AG08396 (cell line): ENCODE data around the gene SP8.

Experiments used
- DNase-seq: peaks from one replicate; pipeline ENCODE4 v3.0.0; 2012; ENCODE audit warnings: low spot score, mixed read lengths

The SP8 gene

DNA sequence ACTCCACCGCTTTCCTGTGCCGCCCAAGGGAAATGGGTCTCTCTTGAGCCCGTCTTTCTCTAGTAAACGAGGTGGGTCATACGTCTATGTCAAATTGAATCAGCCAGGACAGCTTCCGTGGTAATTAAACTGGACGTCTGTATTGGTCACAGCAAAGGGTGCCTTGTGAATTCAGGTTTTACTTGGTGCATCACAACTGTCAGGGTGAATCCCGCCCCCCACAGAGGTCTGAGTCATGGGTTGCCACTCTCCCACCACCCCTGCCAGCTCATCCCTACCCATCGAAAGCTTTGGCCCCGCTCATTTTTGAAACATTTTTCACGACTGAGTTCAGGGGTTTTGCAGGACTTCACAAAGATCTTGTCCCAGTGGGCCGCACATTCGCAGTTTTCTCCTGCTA, 8.0 kb upstream of the SP8 start:
- DNase-seq: no peak

DNA sequence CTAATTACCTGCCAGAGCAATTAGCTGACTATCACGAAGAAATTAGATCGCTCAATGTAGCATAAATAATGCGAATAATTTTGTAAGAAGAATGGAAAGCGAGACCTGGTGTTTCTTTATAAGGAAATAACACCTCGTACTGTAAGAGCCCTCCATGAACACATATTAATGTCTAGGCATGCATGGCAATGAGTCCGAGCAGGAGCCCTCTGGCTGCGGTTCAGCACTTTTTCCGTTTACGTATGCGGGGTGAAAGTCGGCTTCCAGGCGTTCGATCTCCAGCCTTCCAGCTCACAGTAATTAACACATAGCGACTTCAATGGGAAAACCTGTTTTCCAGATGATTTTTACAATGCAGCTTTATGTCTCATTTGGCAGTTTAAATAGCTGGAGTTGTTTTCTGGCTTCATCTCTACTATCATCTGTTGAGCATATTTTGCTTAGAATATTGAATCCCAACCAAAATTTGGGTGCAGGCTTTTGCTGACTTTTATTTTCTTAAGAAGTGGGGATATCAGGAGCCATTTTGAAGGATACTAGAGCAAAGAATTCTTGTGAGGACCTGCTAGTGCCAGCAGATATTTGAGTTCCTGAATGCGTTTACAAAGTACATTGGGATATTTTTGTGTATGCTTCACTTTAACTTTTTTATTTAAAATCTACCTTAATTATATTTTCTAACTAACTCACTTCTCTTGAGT, 7.2 kb upstream of the SP8 start:
- DNase-seq: no peak

DNA sequence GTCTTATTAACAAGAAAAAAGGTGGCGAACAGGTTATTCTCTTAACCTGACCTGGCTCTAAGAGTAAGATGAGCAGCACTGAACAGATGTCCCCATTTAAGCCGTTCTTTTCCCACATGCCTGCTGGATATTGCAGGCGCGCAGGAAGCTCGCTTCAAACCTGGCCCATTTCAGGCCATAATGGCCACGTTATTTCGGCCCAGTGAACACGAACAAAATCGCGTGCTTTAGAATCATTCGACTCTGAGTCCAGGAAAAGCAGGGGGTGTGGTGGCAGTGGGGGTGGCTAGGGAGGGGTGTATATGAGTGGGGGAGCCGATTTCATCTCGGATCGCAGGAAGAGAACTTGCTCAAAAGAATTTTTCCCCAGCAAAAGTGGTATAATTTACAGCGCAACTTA, 6.6 kb upstream of the SP8 start:
- DNase-seq: no peak

DNA sequence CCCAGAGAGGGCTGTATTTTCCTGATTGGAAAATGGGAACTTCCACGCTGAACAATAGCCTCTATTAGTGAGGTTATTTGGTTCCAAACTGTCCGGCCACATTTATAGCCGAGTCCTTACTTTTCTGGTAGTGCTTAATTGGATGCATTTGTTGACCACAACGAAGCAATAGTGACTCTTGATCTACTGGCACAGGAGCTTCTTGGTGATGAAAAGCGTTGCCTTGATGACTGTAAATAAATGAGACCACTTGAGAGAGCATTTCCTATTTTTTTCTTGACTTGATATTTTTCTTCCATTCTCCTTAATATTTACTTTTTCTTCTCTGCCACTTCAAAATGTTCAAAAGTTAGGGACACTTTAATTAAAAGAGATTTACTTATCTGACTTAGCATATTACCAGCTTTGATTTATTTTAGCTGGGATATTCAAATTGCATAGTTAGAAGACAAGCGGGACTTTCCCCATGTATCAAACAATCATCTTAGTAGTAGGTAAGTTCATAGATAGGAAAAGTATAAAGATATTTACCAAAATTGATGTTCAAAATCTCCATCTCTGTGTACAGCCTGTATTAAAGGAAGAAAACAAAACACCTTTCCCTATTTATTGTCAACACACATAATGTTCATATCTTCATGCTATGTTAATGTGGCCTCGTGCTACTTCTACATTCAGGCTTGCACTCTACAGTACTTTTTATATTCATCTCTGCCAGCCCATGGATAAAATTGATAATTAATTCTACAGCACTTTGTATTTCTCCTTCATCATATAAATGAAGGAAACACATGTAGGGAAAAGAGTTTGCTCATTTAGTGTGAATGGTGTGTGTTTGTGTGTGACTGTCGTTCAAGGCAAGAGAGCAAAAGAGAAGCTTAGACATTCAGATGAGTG, 5.1 kb upstream of the SP8 start:
- no peak for DNase-seq

DNA sequence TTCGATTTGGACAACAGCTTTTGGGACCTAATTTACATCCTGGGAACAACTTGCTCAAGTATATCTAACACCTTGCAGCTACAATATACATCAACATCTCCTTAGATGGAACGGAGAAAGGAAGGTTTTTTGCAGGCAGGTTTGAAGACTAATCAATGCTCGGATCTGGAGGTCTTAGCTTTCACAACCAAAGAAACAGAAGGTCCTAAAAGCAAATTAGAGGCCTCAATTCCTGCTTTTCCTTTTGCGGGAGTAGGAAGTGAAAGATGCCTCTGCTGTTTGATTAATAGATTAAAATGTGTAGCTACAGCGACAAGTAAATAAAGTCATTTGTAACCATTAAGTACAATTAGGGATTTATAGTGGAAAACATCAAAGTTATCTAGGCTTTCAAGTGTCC, 3.7 kb upstream of the SP8 start:
- DNase-seq: no peak

DNA sequence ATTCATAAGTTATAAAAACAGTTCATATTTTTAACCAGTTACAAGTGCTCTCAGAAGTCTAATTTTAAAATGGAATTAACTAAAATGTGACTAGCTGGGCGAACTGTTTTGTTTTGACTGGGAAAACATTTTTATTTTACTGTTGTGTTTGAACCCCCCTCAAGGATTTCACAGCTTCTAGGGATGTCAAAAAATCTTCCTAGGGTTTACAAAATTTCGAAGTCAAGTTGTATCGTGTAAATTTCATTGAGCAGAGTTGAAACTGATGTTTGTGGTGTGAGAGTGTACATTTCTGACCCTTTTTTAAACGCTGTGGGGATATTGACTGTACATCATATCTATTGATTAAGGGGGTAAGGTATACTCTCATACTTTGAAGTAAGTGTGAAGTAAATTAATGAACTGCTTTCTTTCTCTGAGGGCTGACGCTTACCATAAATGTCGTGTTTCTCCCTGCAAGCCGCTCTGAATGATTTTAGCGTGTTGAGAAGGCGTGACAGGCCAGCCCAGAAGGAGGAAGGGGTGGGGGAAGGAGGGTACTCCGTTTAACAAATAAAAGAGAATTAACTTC, 1.8 kb upstream of the SP8 start:
- no peak for DNase-seq

DNA sequence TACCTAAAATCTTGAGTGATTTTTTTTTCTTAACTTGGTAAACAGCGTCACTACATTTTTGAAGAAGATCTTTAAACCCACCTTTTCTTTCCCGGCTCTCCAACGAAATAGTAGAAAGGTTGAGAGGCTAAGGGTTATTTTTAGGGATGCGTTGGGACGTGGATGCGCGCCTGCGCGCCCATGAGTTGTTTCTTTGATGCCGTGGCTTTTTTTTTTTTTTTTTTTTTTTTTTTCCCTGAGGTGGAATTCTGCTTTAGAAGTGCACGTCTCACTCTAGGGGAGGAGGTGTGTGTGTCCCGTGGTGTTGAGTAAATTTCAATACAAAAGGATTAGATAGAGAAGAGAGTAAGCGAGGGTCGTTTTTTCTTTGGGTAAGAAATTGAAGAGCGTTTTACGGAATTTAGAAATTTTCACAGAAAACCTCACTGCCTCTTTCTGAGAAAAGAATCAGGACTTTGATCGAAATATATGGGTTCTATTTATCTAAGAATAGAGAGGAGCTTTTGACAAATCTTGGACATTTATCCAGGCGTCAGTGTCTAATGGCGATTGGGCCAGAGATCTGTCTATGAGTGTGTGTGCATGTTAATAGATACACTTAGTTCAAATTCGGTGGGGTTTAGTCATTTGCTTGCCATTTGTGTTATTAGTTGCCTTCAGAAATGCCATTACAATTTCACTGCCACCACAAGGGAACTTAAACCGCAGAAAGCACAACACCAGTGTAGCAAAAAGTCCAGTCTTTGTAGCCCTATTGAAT, 1.2 kb upstream of the SP8 start:
- no peak for DNase-seq

DNA sequence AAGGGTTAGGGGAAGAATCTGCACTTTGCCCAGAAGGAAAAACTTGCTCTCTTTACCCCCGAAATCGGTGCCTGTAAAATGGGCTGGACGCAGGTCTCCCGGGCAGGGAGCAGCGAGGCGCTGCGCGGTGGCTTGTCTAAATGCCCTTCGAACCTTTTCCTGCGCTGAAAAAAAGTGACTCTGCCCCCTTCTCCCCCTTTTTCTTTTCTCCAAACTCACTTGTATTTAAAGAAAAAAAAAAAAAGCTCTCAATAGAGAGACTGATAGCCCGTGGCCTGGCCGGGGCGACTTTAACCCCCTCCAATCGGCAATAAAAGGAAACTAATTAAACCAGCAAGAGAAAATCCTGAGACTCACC, 286 bp downstream of the SP8 start:
- DNase-seq: no peak

DNA sequence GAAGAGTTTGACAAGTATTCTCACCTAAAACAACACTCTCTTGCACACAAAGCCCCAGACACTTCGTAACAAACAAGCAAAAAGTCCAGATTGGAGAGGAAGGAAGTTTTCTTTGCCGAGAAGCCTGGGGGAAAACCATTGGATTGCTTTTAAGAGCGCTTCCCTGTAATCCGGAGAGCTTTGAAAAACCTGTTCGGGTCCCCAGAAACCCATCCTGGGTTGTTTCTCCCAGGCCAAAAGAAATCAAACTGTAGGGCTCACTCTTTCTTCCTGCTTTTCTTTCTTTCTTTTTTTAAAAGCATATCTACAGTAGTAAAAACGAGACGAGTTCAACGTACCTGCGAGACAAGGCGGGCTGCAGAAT, 655 bp downstream of the SP8 start:
- no peak for DNase-seq

DNA sequence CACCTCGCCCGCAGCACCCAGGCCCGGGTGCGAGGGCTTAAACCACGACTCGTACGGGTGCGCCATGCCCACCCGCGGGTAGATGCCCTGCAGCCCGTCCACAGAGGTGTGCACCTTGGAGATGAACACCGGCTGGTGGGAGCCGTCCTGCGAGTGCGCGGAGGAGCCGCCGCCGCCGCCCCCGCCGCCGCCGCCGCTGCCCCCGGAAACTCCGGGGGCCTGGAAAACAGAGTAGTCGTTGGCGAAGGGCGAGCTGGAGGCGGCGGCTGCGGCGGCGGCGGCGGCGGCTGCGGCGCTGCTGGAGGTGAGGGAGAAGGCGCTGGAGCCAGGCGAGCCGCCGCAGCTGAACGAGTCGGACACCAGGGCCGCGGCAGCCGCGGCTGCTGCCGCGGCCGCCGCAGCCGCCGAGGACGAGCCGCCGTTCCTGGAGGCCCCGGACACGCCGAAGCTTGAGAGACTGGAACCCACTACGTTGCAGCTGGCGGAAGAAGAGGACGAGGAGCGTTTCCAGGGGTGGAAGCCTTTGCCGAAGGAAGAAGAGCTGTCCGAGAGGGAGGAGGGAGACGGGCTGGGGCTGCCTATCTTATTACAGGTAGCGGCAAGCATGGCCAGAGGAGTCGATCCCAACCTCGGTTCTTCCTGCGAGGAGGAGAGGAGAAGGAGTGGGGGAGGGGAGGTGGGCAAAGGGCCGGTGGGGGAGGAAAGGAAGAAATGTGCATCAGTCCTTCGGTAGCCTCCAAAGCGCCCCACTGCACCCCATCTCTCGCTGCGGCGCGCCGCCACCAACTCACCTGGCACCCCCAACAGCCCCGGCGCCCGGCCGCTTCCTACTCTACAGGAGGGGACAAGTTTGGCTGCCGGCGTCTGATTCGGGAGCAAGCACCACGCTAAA, 1.3 kb downstream of the SP8 start:
- no peak for DNase-seq

DNA sequence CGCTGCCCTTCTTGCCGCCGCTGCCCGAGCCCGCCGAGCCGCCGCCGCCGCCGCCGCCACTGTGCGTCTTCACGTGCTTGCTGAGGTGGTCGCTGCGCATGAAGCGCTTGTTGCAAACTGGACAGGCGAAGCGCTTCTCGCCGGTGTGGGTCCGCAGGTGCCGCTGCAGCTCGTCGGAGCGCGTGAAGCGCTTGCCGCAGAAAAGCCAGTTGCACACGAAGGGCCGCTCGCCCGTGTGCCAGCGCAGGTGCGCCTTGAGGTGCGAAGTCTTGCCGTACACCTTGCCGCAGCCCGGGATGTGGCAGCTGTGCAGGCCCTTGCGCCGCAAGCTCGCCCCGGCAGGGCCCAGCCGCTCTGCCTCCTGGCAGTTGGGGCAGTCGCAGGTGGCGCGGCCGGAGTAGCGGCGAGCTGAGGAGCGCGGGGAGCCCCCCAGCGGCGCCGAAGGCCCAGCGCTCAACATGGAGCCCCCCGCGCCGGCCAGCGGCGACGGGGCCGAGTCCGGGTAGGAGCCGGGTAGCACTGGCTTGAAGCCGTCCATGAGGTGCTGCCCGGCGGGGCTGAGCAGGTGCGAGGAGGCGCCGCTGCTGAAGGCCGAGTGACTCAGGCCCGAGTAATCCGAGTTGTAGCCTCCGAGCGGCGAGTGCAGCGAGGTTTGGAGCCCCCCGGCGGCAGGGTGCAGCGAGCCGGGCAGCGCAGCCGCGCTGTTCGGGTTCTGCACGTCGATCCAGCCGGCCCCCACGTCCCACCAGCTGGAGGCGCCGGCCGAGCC, 2.1 kb downstream of the SP8 start:
- peak; percentile 22 for DNase-seq

DNA sequence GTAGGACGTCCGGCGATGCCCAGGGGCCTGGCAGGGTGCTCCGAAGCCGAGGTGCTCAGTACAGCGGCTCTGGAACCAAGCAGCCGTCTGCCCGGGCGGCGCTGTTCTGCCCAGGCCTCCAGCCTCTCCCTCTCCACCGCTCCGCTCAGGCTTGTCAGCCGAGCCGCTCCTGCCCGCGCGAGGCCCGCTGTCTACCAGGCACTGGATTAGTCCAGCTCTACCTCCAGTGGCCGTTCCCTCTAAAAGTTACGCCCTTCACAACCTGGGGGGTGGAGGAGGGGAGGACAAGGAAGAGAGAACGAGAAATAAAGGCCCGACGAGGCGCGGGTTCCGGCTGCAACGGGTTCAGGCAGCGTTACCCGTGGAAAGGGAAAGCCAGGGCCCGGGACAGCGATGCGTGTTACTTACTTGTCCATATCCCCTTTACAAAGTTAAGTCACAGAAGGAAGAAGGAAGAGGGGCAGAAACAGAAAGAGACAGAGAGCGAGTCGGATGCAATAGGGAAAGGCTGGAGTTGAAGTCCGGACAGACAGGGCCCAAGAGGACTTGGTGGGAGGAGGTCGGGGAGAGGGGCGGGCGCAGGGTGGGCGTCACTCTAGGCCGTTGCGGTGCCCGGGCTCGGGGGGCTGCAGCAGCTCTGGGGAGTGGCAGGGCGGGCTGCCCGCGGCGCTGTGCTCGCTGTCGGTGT, 2.8 kb downstream of the SP8 start:
- DNase-seq: no peak

DNA sequence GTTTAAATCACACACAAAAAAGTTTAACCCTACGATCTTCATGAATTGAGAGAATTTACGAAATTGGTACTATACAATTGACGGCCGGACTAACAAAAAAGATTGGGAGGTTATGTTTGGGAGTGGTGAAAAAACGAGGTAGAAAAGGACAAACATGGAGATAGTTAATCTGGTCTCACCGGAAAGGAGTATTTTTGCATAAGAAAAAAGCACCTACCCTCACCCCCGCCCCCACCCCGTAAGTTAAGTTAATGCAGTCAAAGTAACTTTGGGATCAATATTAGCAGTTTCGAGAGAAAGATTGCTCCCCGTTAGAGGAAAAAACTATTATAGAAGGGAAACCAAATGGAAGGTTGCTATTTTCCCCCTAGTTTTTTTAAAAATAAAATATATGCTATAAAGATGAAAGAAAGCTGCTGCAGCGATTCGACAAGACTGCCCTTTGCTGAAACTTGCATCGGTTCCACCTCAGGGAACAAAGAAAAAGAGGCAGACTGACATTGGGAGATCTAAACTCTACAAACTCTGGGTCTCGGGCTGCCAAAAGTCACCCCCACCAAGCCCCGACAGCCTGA, 3.5 kb downstream of the SP8 start:
- DNase-seq: no peak

DNA sequence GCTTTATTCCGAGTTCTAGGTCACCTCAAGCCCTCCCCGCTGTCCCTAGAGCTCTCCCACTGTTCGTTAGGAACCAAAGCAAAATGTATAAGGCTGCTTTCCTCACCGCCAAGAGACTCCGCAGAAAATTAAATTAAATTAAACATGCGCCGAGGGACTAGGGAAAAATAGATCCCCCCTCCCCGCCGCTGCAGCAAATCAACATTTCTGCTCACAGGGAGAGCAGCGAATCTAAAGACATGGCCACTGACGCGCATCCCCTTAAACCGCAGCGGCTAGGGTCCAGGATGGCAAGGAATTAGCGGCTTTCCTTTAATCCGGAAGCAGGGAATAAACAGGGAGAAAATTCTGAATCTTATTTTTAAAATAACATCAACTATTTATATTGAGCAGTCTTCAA, 7.6 kb downstream of the SP8 start:
- no peak for DNase-seq

DNA sequence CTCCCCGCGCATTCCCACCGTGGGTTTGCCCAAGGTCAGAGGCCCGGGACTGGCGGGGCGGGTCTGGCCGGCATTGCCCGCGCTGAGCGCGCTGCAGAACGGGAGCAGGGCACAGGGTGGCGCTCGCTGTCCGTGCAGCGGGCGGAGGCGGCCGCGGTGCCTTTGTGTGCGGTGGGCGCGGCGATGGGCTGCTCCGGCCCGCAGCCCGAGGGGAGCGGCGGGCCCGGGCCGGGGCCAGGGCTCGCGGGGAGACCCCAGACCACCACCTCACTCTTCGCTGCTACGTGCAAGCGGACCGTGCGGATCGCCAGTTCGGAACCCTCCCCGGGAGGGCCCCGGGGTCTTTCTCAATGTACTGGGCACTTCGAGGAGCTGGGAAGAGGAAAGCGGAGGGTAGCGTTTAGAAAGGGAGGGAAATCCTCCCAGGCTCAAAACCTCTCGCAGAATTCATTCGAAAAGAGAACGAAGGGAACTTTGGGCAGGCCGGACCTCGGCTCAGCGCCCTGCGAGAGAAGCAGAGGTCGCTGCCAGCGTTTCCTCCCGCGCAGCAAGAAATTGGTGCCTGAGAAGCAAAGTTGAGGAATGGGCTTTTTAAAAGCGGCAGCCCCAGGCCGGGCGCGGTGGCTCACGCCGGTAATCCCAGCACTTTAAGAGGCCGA, 8.5 kb downstream of the SP8 start:
- peak; percentile 60 for DNase-seq

DNA sequence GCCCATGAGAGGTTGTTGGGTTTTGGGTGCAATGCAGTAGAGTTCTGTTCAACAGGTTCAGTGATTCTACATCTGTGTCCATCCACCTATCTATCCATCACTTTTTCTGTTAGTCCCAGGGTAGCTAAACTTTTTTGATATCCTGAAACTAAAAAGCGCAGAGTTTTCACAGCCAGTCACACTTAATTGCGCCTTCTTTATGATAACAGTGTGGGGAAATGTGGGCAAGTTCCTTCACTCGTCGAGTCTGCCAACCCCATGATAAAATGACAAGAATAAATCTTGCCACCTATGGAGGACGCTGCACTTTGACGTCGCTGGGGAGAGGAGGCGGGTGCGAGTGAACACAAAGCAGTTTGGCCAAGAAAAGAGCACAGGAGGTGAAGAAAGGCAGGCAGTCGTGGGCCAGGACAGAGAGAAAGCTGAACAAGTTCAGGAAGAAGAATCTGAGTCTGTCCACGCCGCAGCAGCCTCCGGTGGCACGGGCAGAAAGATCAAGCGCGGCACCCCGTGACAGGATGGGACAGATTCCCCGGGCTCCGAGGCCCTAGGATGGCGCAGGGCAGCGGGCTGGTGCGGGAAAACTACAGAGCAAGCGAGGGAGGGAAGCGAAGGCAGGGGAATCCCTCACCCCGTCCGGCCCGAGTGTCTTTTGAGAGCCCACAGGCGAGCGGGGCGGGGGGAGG, 9.2 kb downstream of the SP8 start:
- DNase-seq: no peak

DNA sequence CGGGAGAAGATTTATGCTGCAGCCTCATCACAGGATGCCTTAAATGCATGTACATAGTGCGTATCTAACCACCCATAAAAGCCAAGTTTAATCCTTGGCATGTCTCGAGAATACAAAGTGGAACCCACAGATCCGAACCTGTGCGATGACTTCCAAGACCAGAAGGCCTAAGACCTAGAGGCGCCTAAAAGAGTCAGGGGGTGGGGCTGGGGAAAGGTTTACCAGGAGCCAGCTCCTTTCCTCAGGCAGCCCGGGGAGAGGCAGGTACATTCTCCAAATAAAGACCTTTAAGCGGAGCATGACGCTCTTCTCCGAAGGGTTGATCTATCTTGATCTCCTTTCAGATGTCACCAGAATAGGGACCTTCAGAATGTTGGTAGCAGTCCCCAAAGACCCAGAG, 9.7 kb downstream of the SP8 start:
- no peak for DNase-seq

DNA sequence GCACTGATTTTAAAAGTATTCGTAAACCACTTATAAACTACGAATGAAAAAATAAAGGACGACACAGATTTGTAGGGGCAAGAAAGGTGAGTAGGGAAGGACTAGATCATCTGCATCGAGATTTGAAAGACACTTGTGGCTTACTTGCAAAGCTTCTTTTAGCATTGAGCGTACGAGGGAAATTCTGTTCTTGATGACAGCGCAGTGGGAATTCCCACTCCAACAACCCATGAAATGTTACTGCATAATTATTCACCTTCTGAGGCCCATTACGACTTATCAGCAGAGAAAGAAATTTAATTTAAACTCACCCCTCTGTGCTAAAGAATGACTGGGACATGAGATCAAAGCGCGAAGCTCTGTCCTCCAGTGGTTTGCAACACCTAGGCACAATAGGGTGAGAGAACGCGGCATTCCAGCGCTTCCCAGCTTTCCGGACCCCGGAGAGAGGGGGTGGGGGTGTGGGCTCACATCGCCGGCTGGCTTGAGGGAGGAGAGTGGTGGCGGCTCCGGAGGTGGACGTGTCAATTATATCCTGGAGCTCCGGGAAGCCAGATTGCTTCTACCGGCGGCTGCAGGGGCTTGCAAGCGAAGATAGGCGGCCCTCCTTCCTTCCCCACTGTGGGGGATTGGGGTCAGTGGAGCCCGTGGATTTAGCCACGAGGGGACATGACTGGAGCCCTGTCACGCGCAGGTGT, 10.3 kb downstream of the SP8 start:
- no peak for DNase-seq
